IMR-90 (cell line): ENCODE results near the gene PHF21A.

Experiments
- BHLHE40 ChIP-seq: fragments of 150-350 bp; IDR thresholded peaks from 2 replicates; pipeline ENCODE4 v1.6.1; 2016; ENCODE audit warnings: mild to moderate bottlenecking, low read depth, low read length
- CEBPB ChIP-seq: IDR thresholded peaks from 2 replicates; pipeline ENCODE4 v1.6.1; 2012; ENCODE audit warnings: low read depth, low read length, improper control_type of control experiment
- FOS ChIP-seq: fragments of 150-350 bp; IDR thresholded peaks from 2 replicates; pipeline ENCODE4 v1.6.1; 2016; ENCODE audit warnings: low read depth, low read length
- MAFK ChIP-seq: IDR thresholded peaks from 2 replicates; pipeline ENCODE4 v1.6.1; 2012; ENCODE audit warnings: low read depth, low read length, improper control_type of control experiment
- NFE2L2 ChIP-seq: fragments of 150-350 bp; IDR thresholded peaks from 2 replicates; pipeline ENCODE4 v1.6.1; 2016; ENCODE audit warnings: low read depth, mild to moderate bottlenecking, low read length
- POLR2A ChIP-seq: IDR thresholded peaks from 2 replicates; pipeline ENCODE4 v1.6.1; 2012; ENCODE audit warnings: mild to moderate bottlenecking, low read depth, low read length
- RAD21 ChIP-seq: IDR thresholded peaks from 2 replicates; pipeline ENCODE4 v1.6.1; 2012; ENCODE audit warnings: low read length, improper control_type of control experiment
- RCOR1 ChIP-seq: IDR thresholded peaks from 2 replicates; pipeline ENCODE4 v1.6.1; 2012; ENCODE audit warnings: mild to moderate bottlenecking, low read length, improper control_type of control experiment; ENCODE audit not compliant: insufficient replicate concordance
- RFX5 ChIP-seq: IDR thresholded peaks from 2 replicates; pipeline ENCODE4 v1.8.0; 2012; ENCODE audit warnings: low read depth, mild to moderate bottlenecking, low read length, moderate library complexity
- SMC3 ChIP-seq: fragments of 150-350 bp; IDR thresholded peaks from 2 replicates; pipeline ENCODE4 v1.6.1; 2016; ENCODE audit warnings: low read depth, mild to moderate bottlenecking, antibody characterized with exemption, low read length, moderate library complexity
- TF ChIP-seq, protein P1 (sequence below): conservative IDR thresholded peaks from 2 replicates; pipeline ENCODE4 v1.5.1; 2012; ENCODE audit warnings: mild to moderate bottlenecking, low read depth, low read length, improper control_type of control experiment
- TF ChIP-seq, protein P2 (sequence below): fragments of 150-350 bp; IDR thresholded peaks from 2 replicates; pipeline ENCODE4 v1.6.1; 2017; ENCODE audit warnings: mild to moderate bottlenecking, antibody characterized with exemption, low read length, low read depth
- TF ChIP-seq, protein P3 (sequence below): fragments of 150-350 bp; IDR thresholded peaks from 2 replicates; pipeline ENCODE4 v1.6.1; 2016; ENCODE audit warnings: low read depth, mild to moderate bottlenecking, low read length, moderate library complexity, borderline replicate concordance

DNA sequence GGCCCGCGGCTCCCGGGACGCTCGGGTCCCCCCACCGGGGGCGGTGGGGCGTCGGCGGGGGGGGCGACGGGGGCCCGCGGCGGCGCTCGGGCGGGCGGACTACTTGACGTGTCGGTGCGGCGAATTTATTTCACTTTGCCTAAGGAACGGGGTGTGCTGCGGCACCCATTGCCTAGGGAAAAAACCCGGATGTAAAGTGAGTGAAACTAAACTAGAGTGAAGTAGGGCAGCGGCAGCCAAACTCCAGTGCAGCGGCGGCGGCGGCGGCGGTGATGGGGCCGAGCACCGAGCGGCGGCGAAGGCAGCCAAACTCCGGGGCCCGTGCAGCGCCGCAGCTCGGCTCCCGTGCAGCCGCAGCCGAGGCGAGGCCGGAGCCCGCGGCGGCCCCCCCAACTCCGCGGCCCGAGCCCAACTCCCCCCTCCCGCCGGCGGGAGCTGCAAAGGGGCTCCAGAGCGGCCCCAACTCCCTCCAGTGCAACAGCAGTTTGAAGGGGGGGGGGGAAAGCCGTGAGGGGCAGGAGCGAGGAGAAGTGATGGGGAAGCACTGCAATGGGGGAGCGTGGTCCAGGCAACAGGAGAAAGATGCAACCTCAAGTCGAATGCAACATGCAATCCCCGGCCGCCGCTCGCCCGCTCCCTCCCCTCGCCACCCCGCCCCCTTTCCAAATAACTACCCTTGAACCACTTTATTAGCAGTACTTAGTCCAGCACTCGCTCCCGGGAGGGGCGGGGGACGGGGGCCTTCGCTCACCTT lies 647 bp upstream of the PHF21A start:
- TF ChIP-seq, protein P1, sequence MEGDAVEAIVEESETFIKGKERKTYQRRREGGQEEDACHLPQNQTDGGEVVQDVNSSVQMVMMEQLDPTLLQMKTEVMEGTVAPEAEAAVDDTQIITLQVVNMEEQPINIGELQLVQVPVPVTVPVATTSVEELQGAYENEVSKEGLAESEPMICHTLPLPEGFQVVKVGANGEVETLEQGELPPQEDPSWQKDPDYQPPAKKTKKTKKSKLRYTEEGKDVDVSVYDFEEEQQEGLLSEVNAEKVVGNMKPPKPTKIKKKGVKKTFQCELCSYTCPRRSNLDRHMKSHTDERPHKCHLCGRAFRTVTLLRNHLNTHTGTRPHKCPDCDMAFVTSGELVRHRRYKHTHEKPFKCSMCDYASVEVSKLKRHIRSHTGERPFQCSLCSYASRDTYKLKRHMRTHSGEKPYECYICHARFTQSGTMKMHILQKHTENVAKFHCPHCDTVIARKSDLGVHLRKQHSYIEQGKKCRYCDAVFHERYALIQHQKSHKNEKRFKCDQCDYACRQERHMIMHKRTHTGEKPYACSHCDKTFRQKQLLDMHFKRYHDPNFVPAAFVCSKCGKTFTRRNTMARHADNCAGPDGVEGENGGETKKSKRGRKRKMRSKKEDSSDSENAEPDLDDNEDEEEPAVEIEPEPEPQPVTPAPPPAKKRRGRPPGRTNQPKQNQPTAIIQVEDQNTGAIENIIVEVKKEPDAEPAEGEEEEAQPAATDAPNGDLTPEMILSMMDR: no peak
- TF ChIP-seq POLR2A: no peak
- TF ChIP-seq RCOR1: peak; percentile 100
- TF ChIP-seq FOS: no peak
- TF ChIP-seq SMC3: no peak
- no peak for TF ChIP-seq MAFK
- no peak for TF ChIP-seq RAD21
- TF ChIP-seq, protein P2, sequence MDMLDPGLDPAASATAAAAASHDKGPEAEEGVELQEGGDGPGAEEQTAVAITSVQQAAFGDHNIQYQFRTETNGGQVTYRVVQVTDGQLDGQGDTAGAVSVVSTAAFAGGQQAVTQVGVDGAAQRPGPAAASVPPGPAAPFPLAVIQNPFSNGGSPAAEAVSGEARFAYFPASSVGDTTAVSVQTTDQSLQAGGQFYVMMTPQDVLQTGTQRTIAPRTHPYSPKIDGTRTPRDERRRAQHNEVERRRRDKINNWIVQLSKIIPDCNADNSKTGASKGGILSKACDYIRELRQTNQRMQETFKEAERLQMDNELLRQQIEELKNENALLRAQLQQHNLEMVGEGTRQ: no peak
- no peak for TF ChIP-seq CEBPB
- TF ChIP-seq NFE2L2: no peak
- 0 out of 2 replicates have a peak, but pooled peaks have one; percentile 7 for TF ChIP-seq BHLHE40
- TF ChIP-seq RFX5: no peak
- TF ChIP-seq, protein P3, sequence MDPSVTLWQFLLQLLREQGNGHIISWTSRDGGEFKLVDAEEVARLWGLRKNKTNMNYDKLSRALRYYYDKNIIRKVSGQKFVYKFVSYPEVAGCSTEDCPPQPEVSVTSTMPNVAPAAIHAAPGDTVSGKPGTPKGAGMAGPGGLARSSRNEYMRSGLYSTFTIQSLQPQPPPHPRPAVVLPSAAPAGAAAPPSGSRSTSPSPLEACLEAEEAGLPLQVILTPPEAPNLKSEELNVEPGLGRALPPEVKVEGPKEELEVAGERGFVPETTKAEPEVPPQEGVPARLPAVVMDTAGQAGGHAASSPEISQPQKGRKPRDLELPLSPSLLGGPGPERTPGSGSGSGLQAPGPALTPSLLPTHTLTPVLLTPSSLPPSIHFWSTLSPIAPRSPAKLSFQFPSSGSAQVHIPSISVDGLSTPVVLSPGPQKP: no peak
